Subcutaneous adipose tissue (tissue), 4 donors: Measurements from ENCODE around the gene ETS2. TPM values are rescaled to one million over a fixed set of nuclear protein-coding genes. Genes with fewer than 3 reads are reported as not detected.

Experiments used
- total RNA-seq, 4 donors: library from RNA; depleted of rRNA; stranded (reverse); fragments of >200 nt; gene quantifications; one replicate each; pipeline ENCODE4 v1.1.0, GENCODE V29; 2016
- TF ChIP-seq, protein P1 (sequence below): fragments of 450-650 bp; IDR thresholded peaks from one replicate; pipeline ENCODE4 v1.5.1; 2016; ENCODE audit warnings: low read depth, mild to moderate bottlenecking, control low read depth, antibody characterized with exemption, moderate library complexity

ETS2 gene
- total RNA-seq, 4 donors from 2014 or later = 53.5 to 68.7 (median 56.0) TPM

DNA sequence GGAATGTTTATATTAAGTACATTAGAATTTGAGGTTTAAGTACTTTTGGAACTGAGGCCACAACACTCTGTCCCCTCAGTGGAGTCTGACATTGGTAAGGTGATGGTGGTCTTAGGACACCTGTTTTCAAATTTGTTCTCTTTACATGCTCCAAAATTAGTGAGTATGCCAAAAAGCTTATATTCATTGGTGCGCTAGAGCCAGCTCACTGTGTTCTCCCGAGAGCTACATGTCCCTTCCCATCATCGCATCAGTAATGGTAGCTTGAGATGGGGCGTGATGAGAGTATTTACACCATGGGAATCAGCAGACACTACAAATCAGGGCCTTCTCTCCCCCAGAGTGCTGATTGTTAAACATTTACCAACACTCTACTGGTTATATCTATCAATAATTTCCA, 19.5 kb downstream of the ETS2 start:
- TF ChIP-seq, protein P1, sequence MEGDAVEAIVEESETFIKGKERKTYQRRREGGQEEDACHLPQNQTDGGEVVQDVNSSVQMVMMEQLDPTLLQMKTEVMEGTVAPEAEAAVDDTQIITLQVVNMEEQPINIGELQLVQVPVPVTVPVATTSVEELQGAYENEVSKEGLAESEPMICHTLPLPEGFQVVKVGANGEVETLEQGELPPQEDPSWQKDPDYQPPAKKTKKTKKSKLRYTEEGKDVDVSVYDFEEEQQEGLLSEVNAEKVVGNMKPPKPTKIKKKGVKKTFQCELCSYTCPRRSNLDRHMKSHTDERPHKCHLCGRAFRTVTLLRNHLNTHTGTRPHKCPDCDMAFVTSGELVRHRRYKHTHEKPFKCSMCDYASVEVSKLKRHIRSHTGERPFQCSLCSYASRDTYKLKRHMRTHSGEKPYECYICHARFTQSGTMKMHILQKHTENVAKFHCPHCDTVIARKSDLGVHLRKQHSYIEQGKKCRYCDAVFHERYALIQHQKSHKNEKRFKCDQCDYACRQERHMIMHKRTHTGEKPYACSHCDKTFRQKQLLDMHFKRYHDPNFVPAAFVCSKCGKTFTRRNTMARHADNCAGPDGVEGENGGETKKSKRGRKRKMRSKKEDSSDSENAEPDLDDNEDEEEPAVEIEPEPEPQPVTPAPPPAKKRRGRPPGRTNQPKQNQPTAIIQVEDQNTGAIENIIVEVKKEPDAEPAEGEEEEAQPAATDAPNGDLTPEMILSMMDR = no peak

DNA sequence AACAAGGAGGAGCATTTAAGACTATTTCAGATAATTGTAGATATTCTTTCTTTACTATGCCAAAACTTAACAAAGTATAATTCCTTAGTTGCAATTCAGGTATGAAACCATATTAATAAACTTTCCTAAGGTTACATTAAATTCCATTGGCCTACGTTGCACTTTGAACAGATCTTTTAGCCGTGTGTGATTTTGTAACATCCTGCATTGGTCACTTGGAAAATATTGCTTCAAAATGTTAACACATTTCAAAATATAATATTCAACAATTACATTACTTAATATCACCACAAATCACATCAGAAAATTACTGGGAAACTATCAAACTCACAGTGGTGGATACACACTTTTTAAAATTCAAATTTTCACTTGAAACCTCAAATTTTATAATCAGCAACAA, 20.2 kb downstream of the ETS2 start:
- TF ChIP-seq, protein P1 = no peak

DNA sequence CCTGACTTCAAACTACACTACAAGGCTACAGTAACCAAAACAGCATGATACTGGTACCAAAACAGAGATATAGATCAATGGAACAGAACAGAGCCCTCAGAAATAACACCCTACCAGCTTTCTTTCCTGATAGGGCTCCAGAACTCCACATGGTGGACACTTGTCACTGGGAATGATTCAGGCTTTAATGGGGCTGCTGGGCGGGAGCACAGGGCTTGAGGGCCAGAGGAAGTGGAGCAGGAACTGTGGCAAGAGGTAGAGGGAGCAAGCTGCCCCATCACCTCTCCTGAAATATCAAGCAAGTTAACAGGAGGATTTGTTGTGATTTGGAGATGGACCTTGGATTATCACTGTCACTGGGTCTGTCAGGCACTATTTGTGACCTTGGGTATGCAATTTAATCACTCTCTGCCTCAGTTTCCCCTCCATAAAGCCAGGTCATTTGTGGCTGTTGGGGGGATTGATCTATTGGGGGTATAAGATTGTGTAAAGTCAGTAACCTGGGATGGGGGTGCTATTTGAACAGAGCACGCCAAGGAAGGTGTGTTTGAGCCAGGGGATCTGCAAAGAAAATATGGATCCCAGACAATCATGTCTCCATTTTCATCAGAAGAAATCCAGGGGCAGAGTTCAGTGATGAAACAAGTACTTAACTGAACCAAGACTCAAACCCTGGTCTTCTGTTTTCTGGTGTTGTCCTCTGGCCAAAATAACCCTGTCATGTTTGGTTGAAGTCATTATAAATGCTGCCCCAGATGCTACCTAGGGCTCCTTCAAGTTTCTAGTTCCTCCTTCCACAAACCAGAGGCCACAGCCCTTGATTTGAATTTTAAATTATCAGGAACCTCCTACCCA, 25.2 kb downstream of the ETS2 start:
- TF ChIP-seq, protein P1 = no peak

DNA sequence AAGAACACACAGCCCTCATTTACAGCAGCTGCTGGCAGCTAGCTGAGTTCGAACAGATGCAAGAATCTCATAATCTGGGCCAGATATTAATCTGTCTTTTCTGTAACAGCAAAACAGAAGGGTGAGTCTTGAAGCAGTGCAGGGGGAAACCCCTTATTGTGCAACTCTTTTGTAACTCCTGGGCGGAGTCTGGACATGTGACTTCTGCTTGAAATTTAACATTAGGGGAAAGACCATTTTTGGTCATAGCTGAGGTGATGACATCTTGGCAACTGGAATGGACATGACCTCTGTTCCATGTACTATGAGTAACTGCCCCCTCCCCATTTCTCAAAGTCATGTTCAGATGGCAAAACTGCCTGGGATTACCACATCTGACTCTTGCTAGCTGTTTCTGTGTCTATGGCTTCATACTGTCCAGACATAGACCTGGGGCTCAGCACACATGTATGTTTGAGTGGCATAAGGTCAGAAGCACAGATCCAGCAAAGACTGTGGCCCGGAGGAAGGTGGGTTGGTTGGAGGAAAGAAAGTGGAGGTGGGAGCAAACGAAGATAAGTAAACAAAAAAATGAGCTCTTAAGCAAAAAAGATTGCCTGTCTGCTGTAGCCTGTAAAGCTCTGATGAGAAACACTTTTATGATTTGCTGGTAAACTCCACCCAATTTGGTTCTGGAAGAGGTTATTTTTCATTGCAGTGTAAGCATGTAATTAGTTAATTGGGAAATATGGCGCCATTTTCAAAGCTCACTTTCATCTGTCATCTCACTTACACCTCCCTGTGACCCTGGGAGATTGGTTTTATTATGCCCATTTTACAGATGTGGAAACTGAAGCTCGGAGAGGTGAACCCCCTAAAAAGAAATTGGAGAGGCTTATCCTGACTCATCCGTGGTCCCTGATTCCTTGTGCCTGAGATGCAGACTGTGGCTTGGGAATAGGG, 26.1 kb downstream of the ETS2 start:
- TF ChIP-seq, protein P1 = no peak

DNA sequence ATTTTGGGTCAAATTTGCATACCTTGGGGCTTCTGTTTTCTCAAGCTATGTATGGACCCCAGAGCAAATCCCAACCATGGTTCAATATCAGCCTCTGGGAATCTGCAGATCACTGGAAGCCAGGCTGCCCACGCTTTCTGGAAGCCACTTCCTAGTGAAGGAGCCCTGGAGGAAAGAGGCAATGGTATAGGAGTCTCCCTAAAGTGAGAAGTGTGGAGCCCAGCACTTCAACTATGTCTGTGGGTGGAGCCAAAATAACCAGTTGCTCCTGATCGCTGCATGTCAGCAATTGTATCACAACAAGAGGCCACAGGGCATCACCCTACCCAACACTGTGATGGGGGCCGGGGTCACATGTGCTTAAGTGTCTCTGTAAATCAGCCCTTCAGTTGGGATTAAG, 26.9 kb downstream of the ETS2 start:
- TF ChIP-seq, protein P1 = no peak

DNA sequence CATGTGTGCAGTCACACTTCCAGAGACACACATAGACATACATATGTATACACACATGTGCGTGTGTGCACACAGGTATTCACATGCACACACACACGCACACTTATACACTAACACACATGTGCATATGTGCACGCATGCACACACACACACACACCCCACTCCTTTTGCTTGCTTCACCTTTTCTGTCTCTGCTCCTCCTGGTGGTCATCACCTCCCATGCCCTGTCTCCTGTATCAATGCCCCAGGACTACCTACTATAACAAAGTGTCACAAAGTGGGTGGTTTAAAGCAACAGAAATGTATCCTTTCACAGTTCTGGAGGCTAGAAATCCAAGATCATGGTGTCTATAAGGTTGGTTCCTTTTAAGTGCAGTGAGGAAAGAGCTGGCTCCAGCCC, 27.4 kb downstream of the ETS2 start:
- TF ChIP-seq, protein P1 = no peak

DNA sequence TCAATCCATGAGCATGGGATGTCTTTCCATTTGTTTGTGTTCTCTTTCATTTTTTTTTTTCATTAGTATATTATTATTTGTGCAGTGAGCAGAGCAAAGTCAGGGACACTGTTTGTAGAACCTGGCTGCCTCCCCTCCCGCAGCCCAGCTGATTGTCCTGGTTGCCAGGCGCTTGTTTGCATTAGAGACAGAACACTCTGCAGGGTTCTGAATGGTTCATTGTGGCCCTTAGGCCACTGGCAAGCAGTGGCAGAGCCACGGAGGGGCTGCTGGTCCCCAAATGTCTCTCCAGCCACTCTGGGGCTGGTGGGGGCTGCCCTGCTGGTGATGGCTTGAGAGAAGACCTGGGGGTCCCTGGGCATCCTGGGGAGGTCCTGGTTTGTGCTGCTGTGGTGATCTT, 29.0 kb downstream of the ETS2 start:
- TF ChIP-seq, protein P1 = no peak
